Testis (tissue), 3 donors: ENCODE data around the gene RGS13. TPM values are rescaled to one million over a fixed set of nuclear protein-coding genes. Genes with fewer than 3 reads are reported as not detected.

ENCODE experiments used
- DNase-seq: peaks from one replicate; pipeline ENCODE4 v3.0.0-alpha.2; 2019
- H3K27ac ChIP-seq, 2 donors: fragments of 200-600 bp; sonication (generic); one replicate each; pipeline ENCODE4 v1.5.1; 2019
- H3K27me3 ChIP-seq: fragments of 200-600 bp; sonication (generic); one replicate; pipeline ENCODE4 v1.5.1; 2019
- H3K36me3 ChIP-seq: fragments of 200-600 bp; sonication (generic); one replicate; pipeline ENCODE4 v1.5.1; 2017; ENCODE audit warnings: low read depth; ENCODE audit errors: missing control alignments
- H3K4me1 ChIP-seq: fragments of 200-600 bp; sonication (generic); one replicate; pipeline ENCODE4 v1.5.1; 2019
- H3K4me3 ChIP-seq, 2 donors: fragments of 200-600 bp; sonication (generic); one replicate each; pipeline ENCODE4 v1.5.1; 2017 to 2019
- H3K9me3 ChIP-seq: fragments of 200-600 bp; sonication (generic); one replicate; pipeline ENCODE4 v1.5.1; 2017
- CTCF ChIP-seq, 3 experiments: fragments of 450-650 bp in 2 of 3; fragments of 200-600 bp in 1 of 3; sonication (generic) in 1 of 3; IDR thresholded peaks; one replicate each; pipeline ENCODE4 v1.5.1; 2016 to 2019; ENCODE audit warnings: antibody characterized with exemption in 3 of 3, mild to moderate bottlenecking in 2 of 3, moderate library complexity in 1 of 3
- POLR2A ChIP-seq: fragments of 450-650 bp; IDR thresholded peaks from one replicate; pipeline ENCODE4 v1.6.1; 2017; ENCODE audit warnings: antibody characterized with exemption, mild to moderate bottlenecking, moderate library complexity
- WGBS, 2 donors: methylation state at CpG; one replicate each; pipeline ENCODE4 v1.1.5; 2018; 5-methylcytosine and 5-hydroxymethylcytosine counted together
- intact Hi-C: fragments of 100-400 bp; cut with DNase I; formaldehyde crosslinking; loops from one replicate; pipeline ENCODE4 v1.15.1; 2023; ENCODE audit warnings: low total_unique reads
- polyA plus RNA-seq: library from polyadenylated mRNA; stranded (reverse); fragments of 350-450 nt; fragmentation: Illumina TruSeq; extraction: RNeasy Lipid Tissue Mini Kit (QIAGEN cat#74804); gene quantifications from one replicate; pipeline ENCODE4 v1.2.3, GENCODE V29; 2014; ENCODE audit warnings: low read depth, low replicate concordance; ENCODE audit not compliant: insufficient read depth
- total RNA-seq, 2 donors: library from RNA; depleted of rRNA; stranded (reverse); fragments of >200 nt; gene quantifications; one replicate each; pipeline ENCODE4 v1.2.3, GENCODE V29; 2016

The RGS13 gene
- total and polyA plus RNA-seq, 3 donors from 2014 or later, result 0.25 TPM; not detected in 2

GRCh38 chr1:192657760-192658159 lies 21.8 kb downstream of the RGS13 start:
- WGBS, 2 donors, result 86 to 87% methylated on average over 4 of the region's 4 CpGs
- no peaks in the 10 kb centered on the region for H3K27me3 ChIP-seq
- no peak overlapping the region for H3K27ac ChIP-seq
- H3K9me3 ChIP-seq, result no peaks in the 10 kb centered on the region
- intact Hi-C loops, result no loop called here
- TF ChIP-seq POLR2A, result no peak
- TF ChIP-seq CTCF (IDR thresholded peaks at IDR 0.05), result no peak
- H3K4me1 ChIP-seq, result no peaks in the 10 kb centered on the region
- no peaks in the 10 kb centered on the region for H3K36me3 ChIP-seq
- DNase-seq, result no peak
- H3K4me3 ChIP-seq, result no peak overlapping the region

- DNase-seq, result no peak
- no peak overlapping the region for H3K4me3 ChIP-seq
- 89 to 94% methylated on average over 1 of the region's 1 CpG for WGBS, 2 donors
- TF ChIP-seq POLR2A (no peak), CTCF (IDR thresholded peaks at IDR 0.05) (no peak)
- H3K27me3 ChIP-seq, result no peaks in the 10 kb centered on the region
- no peaks in the 10 kb centered on the region for H3K36me3 ChIP-seq
- H3K27ac ChIP-seq, result no peak overlapping the region
- H3K4me1 ChIP-seq, result no peaks in the 10 kb centered on the region
- H3K9me3 ChIP-seq, result no peaks in the 10 kb centered on the region
- intact Hi-C loops, result no loop called here
Measured at GRCh38 chr1:192658255-192658654, 22.3 kb downstream of the RGS13 start.

- no peak overlapping the region for H3K27ac ChIP-seq
- H3K4me3 ChIP-seq, result no peak overlapping the region
- 92 to 97% methylated on average over 3 of the region's 3 CpGs for WGBS, 2 donors
- intact Hi-C loops, result no loop called here
- no peak for TF ChIP-seq POLR2A
- no peak for TF ChIP-seq CTCF (IDR thresholded peaks at IDR 0.05)
- H3K36me3 ChIP-seq, result no peaks in the 10 kb centered on the region
- no peaks in the 10 kb centered on the region for H3K9me3 ChIP-seq
- H3K27me3 ChIP-seq, result no peaks in the 10 kb centered on the region
- DNase-seq, result no peak
- H3K4me1 ChIP-seq, result no peaks in the 10 kb centered on the region
Measured at GRCh38 chr1:192660613-192661012, 24.7 kb downstream of the RGS13 start.

- intact Hi-C loops, result no loop called here
- DNase-seq, result no peak
- H3K9me3 ChIP-seq, result no peaks in the 10 kb centered on the region
- no peak overlapping the region for H3K4me3 ChIP-seq
- no peaks in the 10 kb centered on the region for H3K36me3 ChIP-seq
- 86 to 96% methylated on average over 4 to 5 of the region's 5 CpGs for WGBS, 2 donors
- no peak overlapping the region for H3K27ac ChIP-seq
- TF ChIP-seq POLR2A (no peak), CTCF (IDR thresholded peaks at IDR 0.05) (no peak)
- H3K4me1 ChIP-seq, result no peaks in the 10 kb centered on the region
- H3K27me3 ChIP-seq, result no peaks in the 10 kb centered on the region
Measured at GRCh38 chr1:192668409-192668983, 32.5 kb downstream of the RGS13 start.

- 91 to 100% methylated on average over 1 of the region's 1 CpG for WGBS, 2 donors
- H3K36me3 ChIP-seq, result no peaks in the 10 kb centered on the region
- H3K4me1 ChIP-seq, result no peaks in the 10 kb centered on the region
- no peaks in the 10 kb centered on the region for H3K9me3 ChIP-seq
- H3K27ac ChIP-seq, result no peak overlapping the region
- H3K27me3 ChIP-seq, result no peaks in the 10 kb centered on the region
- H3K4me3 ChIP-seq, result no peak overlapping the region
- intact Hi-C loops, result no loop called here
- DNase-seq, result no peak
- TF ChIP-seq POLR2A (no peak), CTCF (IDR thresholded peaks at IDR 0.05) (no peak)
Measured at GRCh38 chr1:192669174-192669573, 33.2 kb downstream of the RGS13 start.
